Trophoblast cell (in vitro differentiated cells and primary cell): ENCODE data around the gene TEAD2.

Experiments used
- DNase-seq, 2 donors: peaks; one replicate each; pipeline ENCODE4 v3.0.0-alpha.2; 2016
- H2AFZ ChIP-seq: 2 replicates; pipeline ENCODE4 v1.6.1; 2013; ENCODE audit warnings: low read length, moderate library complexity, mild to moderate bottlenecking; ENCODE audit not compliant: insufficient read depth, poor library complexity
- H2AK5ac ChIP-seq: 2 replicates; pipeline ENCODE4 v1.6.1; 2013; ENCODE audit warnings: mild to moderate bottlenecking, low read length
- H2BK120ac ChIP-seq: 2 replicates; pipeline ENCODE4 v1.6.1; 2013; ENCODE audit warnings: low read length, mild to moderate bottlenecking, moderate library complexity; ENCODE audit not compliant: insufficient read depth, poor library complexity
- H2BK12ac ChIP-seq: 2 replicates; pipeline ENCODE4 v1.6.1; 2013; ENCODE audit warnings: mild to moderate bottlenecking, low read length, moderate library complexity
- H2BK5ac ChIP-seq: 2 replicates; pipeline ENCODE4 v1.6.1; 2013; ENCODE audit warnings: low read length, low read depth, moderate library complexity, mild to moderate bottlenecking; ENCODE audit not compliant: poor library complexity
- H3K14ac ChIP-seq: 2 replicates; pipeline ENCODE4 v1.6.1; 2013; ENCODE audit warnings: mild to moderate bottlenecking, low read length
- H3K18ac ChIP-seq: 2 replicates; pipeline ENCODE4 v1.6.1; 2013; ENCODE audit warnings: mild to moderate bottlenecking, low read length
- H3K23ac ChIP-seq: 2 replicates; pipeline ENCODE4 v1.6.1; 2013; ENCODE audit warnings: low read length
- H3K27ac ChIP-seq: 2 replicates; pipeline ENCODE4 v1.5.1; 2013; ENCODE audit warnings: low read depth, mild to moderate bottlenecking, inconsistent platforms, low read length, moderate library complexity
- H3K27me3 ChIP-seq: 2 replicates; pipeline ENCODE4 v1.6.1; 2013; ENCODE audit warnings: inconsistent platforms, mild to moderate bottlenecking, low read length, moderate library complexity; ENCODE audit not compliant: insufficient read depth
- H3K36me3 ChIP-seq, 2 experiments: 1 replicate in 1 of 2; 2 replicates in 1 of 2; pipeline ENCODE4 v1.6.1; 2013; ENCODE audit warnings: low read length in 2 of 2, mild to moderate bottlenecking in 2 of 2, moderate library complexity in 1 of 2; ENCODE audit not compliant: insufficient read depth in 2 of 2, control insufficient read depth in 1 of 2
- H3K4ac ChIP-seq: 2 replicates; pipeline ENCODE4 v1.6.1; 2013; ENCODE audit warnings: low read depth, mild to moderate bottlenecking, low read length, moderate library complexity
- H3K4me1 ChIP-seq, 2 experiments: 1 replicate in 1 of 2; 2 replicates in 1 of 2; pipeline ENCODE4 v1.6.1; 2013; ENCODE audit warnings: low read length in 2 of 2, mild to moderate bottlenecking in 2 of 2, moderate library complexity in 1 of 2; ENCODE audit not compliant: insufficient read depth in 2 of 2, control insufficient read depth in 1 of 2
- H3K4me2 ChIP-seq: 2 replicates; pipeline ENCODE4 v1.6.1; 2013; ENCODE audit warnings: inconsistent platforms, mild to moderate bottlenecking, low read length, moderate library complexity
- H3K4me3 ChIP-seq: 2 replicates; pipeline ENCODE4 v1.5.1; 2013; ENCODE audit warnings: mild to moderate bottlenecking, low read depth, low read length, inconsistent platforms
- H3K79me1 ChIP-seq: one replicate; pipeline ENCODE4 v1.6.1; 2013; ENCODE audit warnings: low read length
- H3K79me2 ChIP-seq: 2 replicates; pipeline ENCODE4 v1.6.1; 2013; ENCODE audit warnings: low read length, mild to moderate bottlenecking; ENCODE audit not compliant: control insufficient read depth, insufficient read depth, poor library complexity
- H3K9ac ChIP-seq: 2 replicates; pipeline ENCODE4 v1.6.1; 2013; ENCODE audit warnings: mild to moderate bottlenecking, low read length
- H3K9me3 ChIP-seq: 2 replicates; pipeline ENCODE4 v1.6.1; 2013; ENCODE audit warnings: low read depth, mild to moderate bottlenecking, control low read depth, inconsistent platforms, low read length; ENCODE audit not compliant: insufficient read depth
- H4K12ac ChIP-seq: 2 replicates; pipeline ENCODE4 v1.6.1; 2013; ENCODE audit warnings: low read depth, mild to moderate bottlenecking, low read length, moderate library complexity
- H4K8ac ChIP-seq: 2 replicates; pipeline ENCODE4 v1.6.1; 2013; ENCODE audit warnings: low read depth, mild to moderate bottlenecking, low read length, moderate library complexity
- H4K91ac ChIP-seq: one replicate; pipeline ENCODE4 v1.6.1; 2013; ENCODE audit warnings: low read depth, mild to moderate bottlenecking, low read length, moderate library complexity
- WGBS: extraction: QIAGEN DNeasy Blood & Tissue Kit; methylation state at CpG from one replicate; pipeline ENCODE4 v1.1.7; 2013; ENCODE audit warnings: missing lambda C conversion rate; ENCODE audit not compliant: insufficient read length, insufficient coverage; ENCODE audit errors: extremely low coverage; 5-methylcytosine and 5-hydroxymethylcytosine counted together

The TEAD2 gene

GRCh38 chr19:49357186-49357585 lies 5.0 kb downstream of the TEAD2 start:
- peaks cover 5 to 10% of the 10 kb centered on the region in 2 experiments for H3K4me1 ChIP-seq
- no peak overlapping the region for H2AK5ac ChIP-seq
- no peak overlapping the region for H2BK120ac ChIP-seq
- H3K4me2 ChIP-seq: no peak overlapping the region
- no peak overlapping the region for H3K4ac ChIP-seq
- H3K27me3 ChIP-seq: no peaks in the 10 kb centered on the region
- H3K18ac ChIP-seq: no peak overlapping the region
- no peak for DNase-seq
- no peak overlapping the region for H4K8ac ChIP-seq
- H3K14ac ChIP-seq: no peak overlapping the region
- H2BK5ac ChIP-seq: no peak overlapping the region
- H3K9me3 ChIP-seq: peaks cover 3% of the 10 kb centered on the region
- H3K79me1 ChIP-seq: peaks cover 11% of the 10 kb centered on the region
- peaks cover 60 to 67% of the 10 kb centered on the region in 2 experiments for H3K36me3 ChIP-seq
- H3K9ac ChIP-seq: no peak overlapping the region
- no peak overlapping the region for H4K91ac ChIP-seq
- peaks cover 12% of the 10 kb centered on the region for H3K79me2 ChIP-seq
- no peak overlapping the region for H2BK12ac ChIP-seq
- H3K4me3 ChIP-seq: no peak overlapping the region
- no peak overlapping the region for H2AFZ ChIP-seq
- H3K27ac ChIP-seq: no peak overlapping the region
- no CpG with 5 or more reads among the region's 9 CpGs for WGBS
- no peak overlapping the region for H4K12ac ChIP-seq
- no peak overlapping the region for H3K23ac ChIP-seq

- H3K79me2 ChIP-seq: peaks cover 6% of the 10 kb centered on the region
- H4K12ac ChIP-seq: no peak overlapping the region
- H4K91ac ChIP-seq: no peak overlapping the region
- no peak overlapping the region for H2AFZ ChIP-seq
- no peak overlapping the region for H3K18ac ChIP-seq
- H2AK5ac ChIP-seq: no peak overlapping the region
- no peak overlapping the region for H4K8ac ChIP-seq
- H3K9me3 ChIP-seq: no peaks in the 10 kb centered on the region
- no CpG with 5 or more reads among the region's 7 CpGs for WGBS
- no peak overlapping the region for H2BK12ac ChIP-seq
- H3K36me3 ChIP-seq: peaks cover 66 to 75% of the 10 kb centered on the region in 2 experiments
- no peak overlapping the region for H3K4me3 ChIP-seq
- H2BK120ac ChIP-seq: no peak overlapping the region
- no peaks in the 10 kb centered on the region for H3K27me3 ChIP-seq
- H3K4me2 ChIP-seq: no peak overlapping the region
- peaks cover 4% of the 10 kb centered on the region for H3K79me1 ChIP-seq
- H2BK5ac ChIP-seq: no peak overlapping the region
- no peak overlapping the region for H3K9ac ChIP-seq
- H3K27ac ChIP-seq: no peak overlapping the region
- no peak overlapping the region for H3K23ac ChIP-seq
- H3K4ac ChIP-seq: no peak overlapping the region
- peaks cover 5 to 10% of the 10 kb centered on the region in 2 experiments for H3K4me1 ChIP-seq
- H3K14ac ChIP-seq: no peak overlapping the region
- DNase-seq: no peak
Measured at GRCh38 chr19:49356382-49356781, 5.8 kb downstream of the TEAD2 start.

- no peak overlapping the region for H3K4me2 ChIP-seq
- no peak overlapping the region for H4K12ac ChIP-seq
- no peaks in the 10 kb centered on the region for H3K9me3 ChIP-seq
- no peak overlapping the region for H3K4me3 ChIP-seq
- no peaks in the 10 kb centered on the region for H3K27me3 ChIP-seq
- no peak overlapping the region for H2BK120ac ChIP-seq
- no peak overlapping the region for H3K27ac ChIP-seq
- peaks cover 5 to 10% of the 10 kb centered on the region in 2 experiments for H3K4me1 ChIP-seq
- H2AK5ac ChIP-seq: no peak overlapping the region
- peaks cover under 1% of the 10 kb centered on the region for H3K79me1 ChIP-seq
- H2BK12ac ChIP-seq: no peak overlapping the region
- no peak overlapping the region for H3K23ac ChIP-seq
- H4K91ac ChIP-seq: no peak overlapping the region
- H2AFZ ChIP-seq: no peak overlapping the region
- no peak overlapping the region for H3K14ac ChIP-seq
- no peak overlapping the region for H3K18ac ChIP-seq
- no peak overlapping the region for H3K9ac ChIP-seq
- no peak overlapping the region for H2BK5ac ChIP-seq
- H3K79me2 ChIP-seq: peaks cover 3% of the 10 kb centered on the region
- H4K8ac ChIP-seq: no peak overlapping the region
- peaks cover 70 to 79% of the 10 kb centered on the region in 2 experiments for H3K36me3 ChIP-seq
- no peak for DNase-seq
- WGBS: no CpG with 5 or more reads among the region's 12 CpGs
- no peak overlapping the region for H3K4ac ChIP-seq
Measured at GRCh38 chr19:49355909-49356353, 6.3 kb downstream of the TEAD2 start.

- Histone ChIP-seq H3K79me1 (no peaks in the 10 kb centered on the region), H3K27ac (no peak overlapping the region), H3K14ac (no peak overlapping the region), H2AFZ (no peak overlapping the region), H3K4me3 (no peak overlapping the region), H3K79me2 (no peaks in the 10 kb centered on the region), H3K9me3 (peaks cover 2% of the 10 kb centered on the region), H3K9ac (no peak overlapping the region), H3K4me1 (no peaks in the 10 kb centered on the region), H2BK5ac (no peak overlapping the region), H2BK120ac (no peak overlapping the region), H3K23ac (no peak overlapping the region), H3K36me3 (peaks cover 72 to 85% of the 10 kb centered on the region in 2 experiments), H3K27me3 (no peaks in the 10 kb centered on the region), H4K91ac (no peak overlapping the region), H3K18ac (no peak overlapping the region), H3K4ac (no peak overlapping the region), H4K12ac (no peak overlapping the region), H4K8ac (no peak overlapping the region), H3K4me2 (no peak overlapping the region), H2BK12ac (no peak overlapping the region), H2AK5ac (no peak overlapping the region)
- DNase-seq: no peak
- no CpG with 5 or more reads among the region's 2 CpGs for WGBS
Measured at GRCh38 chr19:49349567-49349966, 12.6 kb downstream of the TEAD2 start.
